Measurements from ENCODE around the gene CHCHD6.
A peak's percentile ranks its signal among the peaks of the same experiment; 100 is the strongest.

Gene CHCHD6

DNA sequence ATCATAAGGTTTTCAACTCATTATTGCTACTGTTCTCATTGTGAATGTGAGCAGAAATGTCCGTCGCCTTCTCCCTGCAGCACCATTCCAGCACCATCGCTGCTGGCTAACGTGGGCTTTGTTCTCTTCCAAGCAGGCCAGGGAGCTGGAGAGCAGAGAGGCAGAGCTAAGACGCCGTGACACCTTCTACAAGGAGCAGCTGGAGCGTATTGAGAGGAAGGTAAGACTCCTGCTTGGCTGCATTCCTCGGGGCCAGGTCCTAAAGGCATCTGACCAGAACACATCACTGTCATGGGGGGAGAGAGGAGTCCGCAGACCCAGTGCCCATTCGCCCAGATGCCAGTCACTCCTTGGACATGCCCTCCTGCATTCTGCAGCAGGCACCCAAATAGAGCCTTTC is 148.5 kb downstream of the CHCHD6 start:
- no peak for ATAC-seq
- no peaks in the 10 kb centered on the region for H3K9me3 Mint-ChIP-seq
- no peaks in the 10 kb centered on the region for H3K27me3 Mint-ChIP-seq
- peaks cover 24% of the 10 kb centered on the region for H3K36me3 Mint-ChIP-seq
- H3K4me1 Mint-ChIP-seq, result no peaks in the 10 kb centered on the region
- H3K27ac Mint-ChIP-seq, result no peak overlapping the region
- no peak overlapping the region for H3K4me3 Mint-ChIP-seq

DNA sequence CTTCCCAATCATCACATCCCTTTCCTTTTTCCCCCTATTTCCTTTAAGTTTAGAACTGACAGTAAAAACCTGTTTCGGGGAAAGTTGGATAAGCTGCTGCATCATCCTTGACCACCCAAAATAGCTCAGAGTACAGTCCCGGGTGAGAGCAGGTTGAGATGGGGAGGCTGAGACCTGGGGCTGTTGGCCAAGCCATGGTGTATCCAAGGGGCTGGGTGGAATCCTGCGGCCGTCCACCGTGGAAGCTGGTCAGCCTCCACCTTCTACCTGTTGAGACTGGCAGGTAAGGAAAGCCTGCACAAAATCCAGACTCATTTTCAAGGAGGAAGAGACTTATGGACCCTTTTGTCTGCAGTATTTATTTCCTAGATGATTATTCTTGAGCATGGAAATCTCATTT is 150.6 kb downstream of the CHCHD6 start:
- H3K4me3 Mint-ChIP-seq, result no peak overlapping the region
- no peaks in the 10 kb centered on the region for H3K9me3 Mint-ChIP-seq
- no peak overlapping the region for H3K27ac Mint-ChIP-seq
- ATAC-seq, result no peak
- H3K4me1 Mint-ChIP-seq, result no peaks in the 10 kb centered on the region
- H3K27me3 Mint-ChIP-seq, result no peaks in the 10 kb centered on the region
- H3K36me3 Mint-ChIP-seq, result peaks cover 31% of the 10 kb centered on the region

DNA sequence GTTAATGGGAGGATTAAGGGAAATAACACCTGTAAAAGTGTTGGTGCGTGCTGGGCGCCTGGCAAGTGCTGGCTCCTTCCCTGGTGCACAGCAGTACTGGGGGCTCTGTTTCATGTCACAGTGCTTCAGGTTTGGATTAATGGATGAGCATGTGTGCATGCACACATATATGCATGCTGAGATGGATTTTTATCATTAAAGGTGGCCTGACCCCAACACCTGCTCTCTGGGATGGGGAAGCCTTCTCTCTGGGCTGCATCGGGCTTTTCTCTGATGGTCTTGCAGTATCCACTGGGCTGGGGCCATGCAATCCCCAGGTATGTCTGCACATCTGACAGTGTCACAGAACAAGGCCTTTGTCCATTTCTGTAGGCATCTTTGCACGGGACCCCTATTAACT is 151.3 kb downstream of the CHCHD6 start:
- Mint-ChIP-seq H3K4me3 (no peak overlapping the region), H3K36me3 (peaks cover 31% of the 10 kb centered on the region), H3K9me3 (no peaks in the 10 kb centered on the region), H3K4me1 (no peaks in the 10 kb centered on the region), H3K27ac (no peak overlapping the region), H3K27me3 (no peaks in the 10 kb centered on the region)
- ATAC-seq, result no peak

DNA sequence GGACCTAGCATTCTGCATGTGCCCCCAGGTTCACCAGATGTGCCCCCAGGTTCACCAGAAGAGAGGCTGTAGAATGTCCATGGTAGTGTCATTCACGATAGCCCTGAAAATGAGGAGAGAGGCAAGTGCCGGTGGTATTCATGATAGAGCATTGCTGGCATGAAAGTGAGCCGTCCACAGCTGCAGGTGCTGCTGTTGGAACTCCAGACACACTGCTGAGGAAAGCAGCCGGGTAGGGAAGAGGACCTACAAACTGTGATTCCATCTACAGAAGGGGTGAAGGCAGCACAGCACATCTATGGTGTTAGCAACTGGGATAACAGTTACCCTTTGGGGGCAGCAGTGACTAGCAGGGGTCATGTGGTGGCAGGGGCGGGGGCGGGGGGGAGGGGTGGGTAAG is 153.9 kb downstream of the CHCHD6 start:
- peaks cover 31% of the 10 kb centered on the region for H3K36me3 Mint-ChIP-seq
- H3K27ac Mint-ChIP-seq, result no peak overlapping the region
- H3K4me3 Mint-ChIP-seq, result no peak overlapping the region
- no peaks in the 10 kb centered on the region for H3K27me3 Mint-ChIP-seq
- H3K9me3 Mint-ChIP-seq, result no peaks in the 10 kb centered on the region
- no peaks in the 10 kb centered on the region for H3K4me1 Mint-ChIP-seq
- no peak for ATAC-seq

DNA sequence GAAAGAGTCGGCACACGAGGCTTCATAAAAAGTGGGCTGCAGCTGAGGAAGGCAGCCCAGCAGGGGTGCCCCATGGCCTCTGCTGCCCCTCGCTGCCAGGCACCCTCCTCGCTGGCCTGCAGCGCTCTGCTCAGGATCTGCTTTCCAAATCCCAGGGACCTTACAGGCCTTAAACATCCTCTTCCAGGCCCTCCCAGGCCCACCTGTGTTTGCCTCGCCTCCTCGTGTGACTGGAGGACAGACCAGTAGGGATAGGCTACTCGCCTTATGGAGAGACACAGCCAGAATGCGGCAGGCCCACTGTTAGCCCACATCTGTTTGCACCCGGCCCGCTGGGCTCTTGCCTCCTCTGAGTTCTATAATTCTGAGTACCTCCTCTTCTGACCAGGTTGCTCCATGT is 154.4 kb downstream of the CHCHD6 start:
- Mint-ChIP-seq H3K4me3 (no peak overlapping the region), H3K4me1 (no peaks in the 10 kb centered on the region), H3K36me3 (peaks cover 31% of the 10 kb centered on the region), H3K27ac (no peak overlapping the region), H3K27me3 (no peaks in the 10 kb centered on the region), H3K9me3 (no peaks in the 10 kb centered on the region)
- no peak for ATAC-seq

DNA sequence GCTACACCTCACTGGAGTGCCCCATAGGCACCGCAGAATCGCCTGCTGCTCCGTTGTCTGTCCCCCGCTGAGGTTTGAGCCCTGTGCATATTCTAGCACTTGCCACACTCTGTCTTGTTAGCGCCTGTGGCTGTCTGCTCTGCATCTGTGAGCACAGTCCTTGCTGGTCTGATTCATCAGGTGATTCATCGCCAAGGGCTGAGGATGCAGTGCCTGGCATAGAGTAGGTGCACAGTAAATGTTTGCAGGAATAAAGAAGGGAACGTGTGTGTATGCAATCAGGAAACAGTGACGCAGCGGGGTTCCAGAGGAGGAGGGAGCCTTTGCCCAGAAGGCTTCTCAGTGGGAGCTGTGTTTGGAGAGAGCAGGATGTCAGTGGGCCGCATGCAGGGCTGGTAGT is 154.8 kb downstream of the CHCHD6 start:
- ATAC-seq, result peak; percentile 42
- Mint-ChIP-seq H3K27ac (no peak overlapping the region), H3K4me3 (no peak overlapping the region), H3K4me1 (no peaks in the 10 kb centered on the region), H3K9me3 (no peaks in the 10 kb centered on the region), H3K27me3 (no peaks in the 10 kb centered on the region), H3K36me3 (peaks cover 35% of the 10 kb centered on the region)

DNA sequence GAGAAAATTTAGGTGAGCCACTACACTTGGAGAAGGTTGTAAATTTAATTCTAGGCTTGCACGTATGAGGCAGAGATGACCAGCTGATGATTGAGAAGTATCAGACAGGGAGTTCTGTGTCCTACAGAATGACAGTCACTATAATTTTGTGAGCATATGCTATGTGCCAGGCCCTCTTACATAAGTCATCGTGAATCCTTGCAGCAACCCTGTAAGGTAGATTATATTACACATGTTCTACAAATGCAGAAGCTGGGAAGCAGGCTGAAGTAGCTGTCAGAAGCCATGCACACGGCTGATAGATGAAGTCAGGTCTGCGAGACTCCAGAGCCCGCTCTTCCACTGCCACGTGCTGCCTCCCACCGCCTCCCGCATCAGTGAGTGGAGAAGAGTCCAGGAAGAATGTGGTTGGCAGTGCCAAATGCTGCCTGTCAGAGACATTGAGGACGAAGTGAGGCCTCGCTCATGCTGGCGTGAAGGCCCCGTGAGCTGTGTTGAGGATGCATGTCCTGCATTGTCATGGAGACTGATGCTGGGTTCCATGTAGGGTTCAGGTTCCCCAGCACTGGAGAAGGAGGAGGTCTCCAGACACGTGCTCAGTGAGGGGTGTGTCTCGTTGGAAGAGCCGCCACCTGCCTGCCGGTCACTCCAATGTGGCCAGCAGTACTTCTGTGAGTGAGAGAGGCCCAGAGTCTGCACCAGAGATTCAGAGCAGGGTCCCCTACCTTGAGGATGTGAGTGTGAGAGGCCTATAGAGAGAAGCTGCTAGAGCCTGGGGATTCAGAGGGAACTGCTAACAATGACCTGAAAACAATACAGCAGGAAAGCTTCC is 155.6 kb downstream of the CHCHD6 start:
- H3K4me3 Mint-ChIP-seq, result no peak overlapping the region
- no peaks in the 10 kb centered on the region for H3K9me3 Mint-ChIP-seq
- peaks cover 37% of the 10 kb centered on the region for H3K36me3 Mint-ChIP-seq
- no peak for ATAC-seq
- H3K4me1 Mint-ChIP-seq, result no peaks in the 10 kb centered on the region
- H3K27ac Mint-ChIP-seq, result no peak overlapping the region
- no peaks in the 10 kb centered on the region for H3K27me3 Mint-ChIP-seq

DNA sequence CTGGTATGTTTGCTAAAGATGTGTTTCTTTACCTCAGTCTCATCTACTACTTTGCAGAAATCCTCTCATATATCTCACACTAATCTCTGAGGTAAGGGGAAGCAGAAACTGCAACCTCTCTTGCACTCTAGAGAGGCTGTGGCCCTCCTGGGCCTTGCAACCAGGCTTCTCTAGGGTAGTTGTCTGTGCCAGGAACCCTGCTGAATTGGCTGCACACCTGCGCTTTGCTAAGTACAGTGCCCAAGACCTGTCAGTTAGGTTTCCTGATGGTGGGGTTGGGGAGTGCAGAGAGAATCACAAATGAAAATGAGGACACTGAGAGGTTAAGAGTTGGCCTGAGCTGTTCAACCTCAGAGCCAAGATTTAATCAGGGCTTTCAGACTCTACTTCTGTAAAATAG is 161.7 kb downstream of the CHCHD6 start:
- Mint-ChIP-seq H3K27ac (no peak overlapping the region), H3K4me3 (no peak overlapping the region), H3K4me1 (no peaks in the 10 kb centered on the region), H3K36me3 (peaks cover 25% of the 10 kb centered on the region), H3K27me3 (no peaks in the 10 kb centered on the region), H3K9me3 (peaks cover 6% of the 10 kb centered on the region)
- ATAC-seq, result no peak

DNA sequence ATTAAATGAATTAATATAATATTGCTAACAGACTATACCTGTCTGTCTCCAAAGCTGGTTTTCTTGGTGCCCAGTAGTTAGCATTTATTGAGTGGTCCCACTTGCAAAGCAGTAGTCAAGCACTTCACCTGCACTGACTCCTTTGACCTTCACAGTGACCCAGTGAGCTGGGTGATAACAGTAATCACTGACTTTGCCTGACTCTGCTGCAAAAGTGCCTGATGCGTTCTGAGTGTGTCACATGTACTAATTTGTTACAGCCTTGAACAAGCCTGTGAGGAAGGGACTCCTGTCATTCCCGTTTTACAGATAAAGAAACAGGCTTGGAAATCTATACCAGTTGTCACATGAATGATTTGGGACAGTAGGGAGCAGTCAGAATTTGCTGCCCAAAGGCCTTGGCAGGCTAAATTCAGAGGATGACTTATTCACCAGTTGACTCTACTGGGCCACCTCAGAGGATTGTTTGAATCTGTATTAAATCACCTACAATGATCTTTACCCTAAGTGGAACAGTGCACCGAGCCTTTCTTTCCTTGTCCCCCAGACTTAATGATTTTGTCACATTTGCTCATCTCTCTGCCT is 162.2 kb downstream of the CHCHD6 start:
- Mint-ChIP-seq H3K4me3 (no peak overlapping the region), H3K27ac (no peak overlapping the region), H3K27me3 (no peaks in the 10 kb centered on the region), H3K4me1 (no peaks in the 10 kb centered on the region), H3K36me3 (peaks cover 25% of the 10 kb centered on the region), H3K9me3 (peaks cover 6% of the 10 kb centered on the region)
- ATAC-seq, result no peak

DNA sequence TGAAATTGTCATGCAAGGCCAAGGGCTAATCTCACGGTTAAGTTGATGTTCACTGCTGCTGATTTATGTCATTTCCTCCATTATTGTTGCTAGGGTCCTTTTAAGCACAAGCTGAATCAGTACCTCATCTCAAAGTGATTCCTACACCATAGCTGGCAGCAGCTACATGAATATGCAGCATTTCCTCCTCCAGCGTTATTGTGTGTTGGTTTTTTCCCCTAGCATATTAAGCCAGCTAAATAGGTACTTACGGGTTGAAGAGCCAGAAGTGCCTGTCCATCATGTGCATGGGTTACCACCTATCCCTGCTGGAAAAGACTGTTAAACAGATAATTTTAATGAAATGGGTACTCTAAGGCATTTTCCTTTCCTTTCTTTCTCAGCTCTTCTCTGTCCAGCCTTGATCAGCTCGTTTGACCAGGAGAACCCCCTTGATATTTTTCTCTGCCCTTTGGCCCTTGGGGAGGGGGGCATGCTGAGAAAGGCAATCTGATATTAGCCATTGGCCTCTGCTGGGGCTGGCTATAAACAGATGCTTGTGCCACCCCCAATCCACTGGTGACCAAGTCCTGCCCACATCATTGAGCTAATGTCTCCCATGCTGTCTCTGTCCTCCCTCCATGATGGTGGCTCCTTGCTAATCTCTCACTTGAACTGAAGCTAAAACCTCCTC is 163.3 kb downstream of the CHCHD6 start:
- ATAC-seq, result no peak
- H3K4me1 Mint-ChIP-seq, result no peaks in the 10 kb centered on the region
- no peak overlapping the region for H3K4me3 Mint-ChIP-seq
- no peak overlapping the region for H3K27ac Mint-ChIP-seq
- peaks cover 32% of the 10 kb centered on the region for H3K36me3 Mint-ChIP-seq
- peaks cover 6% of the 10 kb centered on the region for H3K9me3 Mint-ChIP-seq
- H3K27me3 Mint-ChIP-seq, result no peaks in the 10 kb centered on the region

DNA sequence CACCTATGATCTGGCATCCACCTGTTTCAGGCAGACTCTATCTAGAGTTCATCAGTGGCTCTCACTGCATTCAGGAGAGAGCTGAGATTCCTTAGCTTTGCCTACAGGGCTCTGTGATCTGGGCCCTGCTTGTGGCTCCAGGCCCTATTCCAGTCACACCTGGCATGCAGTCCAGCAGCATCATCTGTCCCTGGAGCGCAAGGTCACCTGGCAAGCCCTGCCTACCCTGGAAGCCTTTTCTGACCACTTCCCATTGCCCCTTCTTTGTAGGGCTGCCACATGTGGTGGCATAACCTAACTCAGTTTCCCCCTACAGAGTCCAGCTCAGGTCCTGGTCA is 163.8 kb downstream of the CHCHD6 start:
- Mint-ChIP-seq H3K36me3 (peaks cover 35% of the 10 kb centered on the region), H3K27ac (no peak overlapping the region), H3K27me3 (no peaks in the 10 kb centered on the region), H3K9me3 (peaks cover 6% of the 10 kb centered on the region), H3K4me1 (no peaks in the 10 kb centered on the region), H3K4me3 (no peak overlapping the region)
- ATAC-seq, result no peak

DNA sequence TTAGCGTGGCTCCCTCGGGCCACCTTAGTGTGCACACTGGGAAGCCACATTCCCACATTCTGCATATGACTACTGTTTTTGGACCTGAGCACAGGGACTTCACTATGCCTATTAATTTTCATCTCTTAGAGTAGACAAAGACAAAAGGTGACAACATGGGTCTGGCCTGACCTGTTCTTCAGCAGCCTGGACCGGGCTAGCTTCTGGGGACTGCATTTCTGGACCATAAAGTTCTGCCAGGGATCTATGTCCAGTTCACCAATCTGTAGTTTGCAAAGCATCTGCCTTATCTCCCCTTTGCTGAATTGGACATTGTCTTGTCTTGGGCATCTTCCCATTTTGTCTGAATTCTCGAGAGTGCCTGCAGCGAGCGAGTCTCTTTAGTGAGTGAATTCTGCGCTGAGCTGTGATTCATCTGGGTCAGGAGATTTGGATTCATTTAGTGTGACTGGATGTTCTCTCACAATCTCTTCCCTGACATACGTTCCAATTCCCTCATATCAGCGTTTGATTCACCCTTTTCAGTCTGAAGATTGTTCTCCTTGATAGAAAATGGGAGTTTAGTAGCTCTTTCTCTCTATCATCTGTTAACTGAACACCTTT is 166.7 kb downstream of the CHCHD6 start:
- H3K36me3 Mint-ChIP-seq, result peaks cover 35% of the 10 kb centered on the region
- no peaks in the 10 kb centered on the region for H3K4me1 Mint-ChIP-seq
- no peak overlapping the region for H3K4me3 Mint-ChIP-seq
- no peak for ATAC-seq
- H3K9me3 Mint-ChIP-seq, result no peaks in the 10 kb centered on the region
- H3K27ac Mint-ChIP-seq, result no peak overlapping the region
- H3K27me3 Mint-ChIP-seq, result no peaks in the 10 kb centered on the region

DNA sequence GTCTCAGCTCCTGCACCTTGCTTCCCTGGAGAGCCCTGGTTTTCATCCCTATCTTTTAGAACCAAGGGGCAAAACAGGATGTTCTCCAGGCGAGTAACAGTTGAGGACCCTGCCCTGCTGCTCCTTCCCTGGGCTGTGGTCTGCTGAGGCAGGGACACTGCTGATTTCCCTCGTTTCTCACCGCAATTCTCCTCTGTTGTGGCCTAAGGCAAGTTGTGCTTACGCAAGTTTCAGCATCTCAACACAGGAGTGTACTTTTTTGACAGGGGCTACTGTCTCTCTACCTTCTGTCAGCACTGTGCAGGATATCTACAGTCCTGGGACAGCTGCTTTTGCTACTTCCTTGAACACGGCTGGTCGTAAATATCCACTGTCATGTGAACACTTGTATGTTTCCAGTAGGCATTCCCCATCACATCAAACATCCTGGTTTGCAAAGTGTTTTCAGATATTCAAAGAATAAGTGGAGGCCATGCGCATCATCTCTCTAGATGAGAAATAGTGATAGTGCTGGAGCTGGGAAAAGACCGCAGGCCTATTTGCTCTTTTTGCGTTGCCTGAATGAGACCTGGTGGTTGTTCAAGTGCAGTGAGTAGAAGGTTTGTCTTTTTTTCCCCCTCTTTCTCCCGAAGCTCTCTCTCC is 168.8 kb downstream of the CHCHD6 start:
- Mint-ChIP-seq H3K4me3 (no peak overlapping the region), H3K36me3 (peaks cover 39% of the 10 kb centered on the region), H3K4me1 (no peaks in the 10 kb centered on the region), H3K27me3 (no peaks in the 10 kb centered on the region), H3K9me3 (no peaks in the 10 kb centered on the region), H3K27ac (no peak overlapping the region)
- ATAC-seq, result no peak

DNA sequence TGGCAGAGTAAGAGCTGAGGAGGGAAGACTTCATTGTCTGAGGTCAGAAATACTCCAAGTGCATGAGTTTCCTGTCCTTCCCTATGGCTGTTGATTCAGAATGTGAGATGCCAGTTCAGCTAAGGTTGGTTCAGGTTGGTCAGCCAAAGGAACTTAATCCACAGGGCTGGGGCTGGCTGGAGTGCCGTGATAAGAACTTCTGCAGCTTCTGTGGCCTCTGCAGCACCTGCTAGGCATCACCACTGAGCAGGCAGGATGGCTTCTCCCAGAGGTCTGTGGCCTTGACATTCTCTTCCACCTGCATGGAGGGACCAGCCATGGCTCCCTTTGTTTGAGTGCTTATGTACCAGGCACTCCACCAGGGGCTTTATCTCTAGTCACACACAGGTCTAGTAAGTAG is 169.4 kb downstream of the CHCHD6 start:
- peaks cover 39% of the 10 kb centered on the region for H3K36me3 Mint-ChIP-seq
- H3K4me3 Mint-ChIP-seq, result no peak overlapping the region
- no peak overlapping the region for H3K27ac Mint-ChIP-seq
- no peaks in the 10 kb centered on the region for H3K4me1 Mint-ChIP-seq
- H3K27me3 Mint-ChIP-seq, result no peaks in the 10 kb centered on the region
- no peaks in the 10 kb centered on the region for H3K9me3 Mint-ChIP-seq
- no peak for ATAC-seq

DNA sequence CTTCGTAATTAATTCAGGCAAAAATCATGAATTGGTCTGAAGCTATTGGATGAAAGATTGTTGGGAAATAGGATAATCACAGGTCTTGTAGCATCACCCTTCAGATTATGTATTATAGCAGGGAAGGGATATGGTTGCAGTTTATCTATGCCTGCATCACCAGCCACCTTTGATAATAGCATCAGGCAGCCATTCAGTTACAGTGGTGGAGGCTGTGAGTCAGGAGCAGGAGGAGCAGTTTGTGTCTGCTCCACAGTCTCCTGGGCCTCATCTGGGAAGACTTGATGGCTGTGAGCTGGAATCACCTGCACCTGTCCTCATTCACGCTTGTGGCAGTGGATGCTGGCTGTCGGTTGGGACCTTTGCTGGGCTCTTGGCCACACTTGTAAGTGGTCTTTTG is 174.6 kb downstream of the CHCHD6 start:
- Mint-ChIP-seq H3K9me3 (no peaks in the 10 kb centered on the region), H3K4me3 (no peak overlapping the region), H3K27ac (no peak overlapping the region), H3K27me3 (no peaks in the 10 kb centered on the region), H3K36me3 (peaks cover 22% of the 10 kb centered on the region), H3K4me1 (no peaks in the 10 kb centered on the region)
- ATAC-seq, result no peak

Measured in stimulated activated memory B cell treated with anti-CD40 and anti-IgM and Interleukin-4, amounts not matched to agents 10 μg/mL and 1 μg/mL and 100 μg/mL, for 72 hours (primary cell).